GM10248 (cell line): ENCODE data around the gene HOXD1.

Experiments used
- CTCF ChIA-PET: fragments of 300-600 bp; sonication (Branson Sonifier 250); formaldehyde crosslinking; extraction: SDS; loops from one replicate; lab custom pipeline; 2021; ENCODE audit warnings: antibody characterized with exemption; lab: Yijun Ruan, JAX
- POLR2A ChIA-PET: fragments of 350-650 bp; sonication (Branson Sonifier 250); formaldehyde crosslinking; extraction: SDS; loops from one replicate; lab custom pipeline; 2020; ENCODE audit warnings: antibody characterized with exemption; lab: Yijun Ruan, JAX
- DNase-seq: peaks from one replicate; pipeline ENCODE4 v3.0.0; 2012; ENCODE audit errors: extremely low spot score
- CTCF ChIP-seq: IDR thresholded peaks from 2 replicates; pipeline ENCODE4 v1.5.1; 2012; ENCODE audit warnings: mild to moderate bottlenecking, low read depth; ENCODE audit errors: extremely low read depth, missing control alignments, control extremely low read depth

The HOXD1 gene

GRCh38 chr2:176145085-176145969, 43.1 kb upstream of the HOXD1 start:
- CTCF ChIA-PET = interaction anchor here (0.7 to 5.0 kb wide), 5 partner anchors 13 to 507 kb away, joined by 3 to 26 read pairs (median 6); no protein-coding TSS in a partner anchor
- DNase-seq = no peak
- POLR2A ChIA-PET = no interaction called here
- TF ChIP-seq CTCF = no peak

- ChIA-PET CTCF (interaction anchor here (0.7 to 5.0 kb wide), 5 partner anchors 14 to 506 kb away, joined by 3 to 26 read pairs (median 6); no protein-coding TSS in a partner anchor), POLR2A (no interaction called here)
- no peak for TF ChIP-seq CTCF
- no peak for DNase-seq
Observed at GRCh38 chr2:176146101-176146500, 42.4 kb upstream of the HOXD1 start.

DNA sequence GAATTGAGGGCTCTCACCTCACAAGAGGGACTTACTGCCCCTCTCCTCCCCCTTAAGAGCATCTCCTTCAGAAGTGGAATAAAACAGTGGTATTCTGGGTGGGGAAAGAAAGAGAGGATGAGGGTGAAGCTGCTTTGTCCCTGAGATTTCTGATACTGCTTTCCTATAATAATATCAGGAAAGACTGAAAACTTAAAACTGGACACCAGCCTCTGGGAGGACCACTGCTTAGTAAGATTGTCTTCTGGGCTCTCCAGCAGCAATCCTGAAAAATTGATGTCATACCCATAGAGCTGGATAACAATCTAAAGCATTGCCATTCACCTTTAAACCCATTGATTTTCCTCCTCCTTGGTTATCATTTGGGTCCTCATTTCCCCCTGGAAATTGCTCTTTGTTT, 41.8 kb upstream of the HOXD1 start:
- CTCF ChIA-PET = interaction anchor here (1.2 to 5.0 kb wide), 3 partner anchors 309 to 506 kb away, joined by 3 to 26 read pairs (median 24); no protein-coding TSS in a partner anchor
- TF ChIP-seq CTCF = no peak
- no peak for DNase-seq
- POLR2A ChIA-PET = no interaction called here

DNA sequence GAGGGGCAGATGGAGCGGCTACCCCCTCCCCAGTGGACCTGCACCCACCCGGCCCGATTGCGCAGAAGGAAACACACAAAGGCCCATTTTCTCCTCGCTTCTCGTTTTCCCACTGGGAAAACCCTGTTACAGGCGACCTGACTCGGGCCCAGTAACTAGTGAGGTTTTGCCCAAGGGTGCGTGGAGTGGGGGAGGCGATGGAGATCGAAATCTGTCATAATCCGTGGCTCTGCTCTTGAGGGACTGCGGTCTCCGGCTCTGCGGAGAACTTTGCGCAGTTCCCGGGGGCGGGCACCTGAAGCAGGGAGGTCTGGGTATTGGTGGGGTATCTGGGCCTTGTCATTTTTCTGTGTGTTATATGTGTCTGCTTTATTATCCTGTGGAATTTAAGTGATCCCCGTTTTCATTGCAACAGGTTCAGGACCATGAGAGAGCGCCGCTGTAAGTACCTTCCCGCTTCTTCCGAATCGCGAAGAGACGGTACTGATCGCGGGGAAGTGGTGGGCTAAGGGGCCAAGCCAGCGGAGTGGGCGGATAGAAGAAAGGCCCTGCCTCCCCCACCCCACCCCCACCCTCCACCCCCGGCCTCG, 41.2 kb upstream of the HOXD1 start:
- ChIA-PET POLR2A (no interaction called here), CTCF (interaction anchor here (1.0 to 1.2 kb wide), 2 partner anchors 20 to 495 kb away, joined by 3 read pairs; no protein-coding TSS in a partner anchor)
- TF ChIP-seq CTCF = no peak
- DNase-seq = no peak

- ChIA-PET CTCF (interaction anchor here (1.0 to 1.2 kb wide), 2 partner anchors 21 to 494 kb away, joined by 3 read pairs; no protein-coding TSS in a partner anchor), POLR2A (no interaction called here)
- no peak for DNase-seq
- no peak for TF ChIP-seq CTCF
Observed at GRCh38 chr2:176147800-176148496, 40.5 kb upstream of the HOXD1 start.
